ENCODE data around the gene CLDN6.

The CLDN6 gene

DNA sequence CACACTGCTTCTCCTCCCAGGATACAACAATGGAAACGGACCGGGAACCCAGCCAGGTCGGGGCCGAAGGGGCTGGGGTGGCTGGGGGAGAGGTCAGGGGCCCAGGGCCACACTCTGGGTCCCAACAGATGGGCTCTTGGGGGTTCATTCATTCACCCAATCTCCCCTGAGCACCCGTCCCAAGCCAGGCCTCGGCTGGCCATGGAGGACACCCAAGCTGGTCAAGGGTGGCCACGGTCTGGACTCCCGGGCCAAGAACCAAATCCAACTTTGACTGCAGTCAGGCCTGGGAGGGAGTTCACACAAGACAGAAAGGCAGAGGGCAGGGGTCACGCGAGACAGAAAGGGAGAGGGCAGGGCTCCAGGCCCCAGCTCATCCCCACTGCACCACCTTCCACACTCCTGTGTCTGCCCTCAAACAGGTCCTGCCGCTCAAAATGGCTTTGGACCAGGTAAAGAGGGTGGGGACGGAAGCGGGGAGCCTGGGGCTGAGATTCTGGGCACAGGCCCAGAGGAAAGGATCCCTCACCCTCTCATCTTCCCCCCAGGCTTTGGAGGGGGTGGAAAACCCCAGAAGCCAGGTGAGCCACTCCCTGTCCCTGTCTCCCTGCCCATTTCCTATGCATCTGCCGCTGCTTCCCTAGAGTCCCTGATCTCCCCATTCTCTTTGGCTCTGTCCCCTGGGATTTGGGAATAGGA, 25.5 kb downstream of the CLDN6 start:
- Histone ChIP-seq H3K9me3 (ENCODE audit: control insufficient read depth, low read length) (no peaks in the 10 kb centered on the region), H3K27ac (ENCODE audit: low read depth, low read length, severe bottlenecking) (no peak overlapping the region), H3K4me3 (ENCODE audit: extremely low read depth, insufficient read depth, low read length, poor library complexity, severe bottlenecking) (no peak overlapping the region), H3K4me1 (ENCODE audit: control insufficient read depth, insufficient read depth, low read length, poor library complexity, severe bottlenecking) (no peaks in the 10 kb centered on the region), H3K36me3 (ENCODE audit: control insufficient read depth, insufficient read depth, low read length) (no peaks in the 10 kb centered on the region)
- 95 to 96% methylated on average over 6 to 7 of the region's 14 CpGs for WGBS, 2 experiments (ENCODE audit: insufficient coverage in 2 of 2)

DNA sequence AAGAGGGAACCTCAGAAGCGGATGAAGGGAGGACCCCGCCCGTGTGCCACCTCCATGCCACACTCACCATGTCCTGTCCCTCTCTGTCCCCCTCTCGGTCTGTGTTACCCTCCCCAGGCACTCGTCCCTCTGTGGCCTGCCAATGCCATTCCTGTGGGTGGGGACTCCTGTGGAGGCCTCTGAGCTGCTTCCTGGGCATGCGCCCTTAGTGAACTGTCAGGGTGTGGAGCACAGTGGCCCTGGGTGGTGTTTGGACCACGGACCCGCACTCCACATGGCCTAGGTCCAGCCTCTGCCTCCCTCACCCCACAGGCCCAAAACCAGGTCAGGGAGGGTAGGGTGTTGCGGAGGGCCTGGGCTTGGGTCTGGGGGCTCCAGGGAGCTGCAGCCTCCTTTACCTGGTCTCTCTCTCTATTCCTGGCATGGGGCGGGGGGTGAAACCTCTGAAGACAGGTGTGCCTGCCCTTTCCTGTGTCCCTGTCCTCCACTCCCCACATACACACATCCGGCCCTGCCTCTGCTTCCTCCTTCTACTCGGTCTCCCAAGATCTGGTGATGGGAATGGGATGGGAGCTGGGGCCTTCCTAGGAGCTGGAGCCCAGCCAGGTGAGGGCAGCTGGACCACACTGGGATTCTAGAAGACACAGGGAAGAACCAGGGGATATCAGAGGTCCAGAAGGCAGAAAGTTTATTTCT, 26.3 kb downstream of the CLDN6 start:
- Histone ChIP-seq H3K4me3 (ENCODE audit: extremely low read depth, insufficient read depth, low read length, poor library complexity, severe bottlenecking) (no peak overlapping the region), H3K36me3 (ENCODE audit: control insufficient read depth, insufficient read depth, low read length) (no peaks in the 10 kb centered on the region), H3K27ac (ENCODE audit: low read depth, low read length, severe bottlenecking) (no peak overlapping the region), H3K4me1 (ENCODE audit: control insufficient read depth, insufficient read depth, low read length, poor library complexity, severe bottlenecking) (no peaks in the 10 kb centered on the region), H3K9me3 (ENCODE audit: control insufficient read depth, low read length) (no peaks in the 10 kb centered on the region)
- WGBS, 2 experiments (ENCODE audit: insufficient coverage in 2 of 2): 89 to 95% methylated on average over 3 to 8 of the region's 12 CpGs

DNA sequence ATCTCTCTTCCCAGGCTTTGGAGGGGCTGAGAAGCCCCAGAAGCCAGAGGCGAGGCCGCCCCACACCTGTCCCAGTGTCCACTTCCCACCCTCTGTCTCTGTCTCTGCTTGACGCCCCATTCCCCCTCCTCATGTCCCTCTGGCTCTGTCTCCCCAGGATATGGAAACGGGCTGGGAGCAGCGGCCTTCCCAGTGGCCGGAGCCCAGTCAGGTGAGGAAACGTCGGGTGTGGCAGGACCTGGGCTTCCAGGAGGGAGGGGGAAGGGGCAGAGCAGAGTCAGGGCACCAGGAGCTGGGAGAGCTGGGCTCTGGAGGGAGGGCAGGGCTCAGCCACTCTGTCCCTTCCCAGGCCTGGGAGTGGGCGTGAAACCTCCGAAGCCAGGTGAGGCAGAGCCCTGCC, 27.1 kb downstream of the CLDN6 start:
- Histone ChIP-seq H3K9me3 (ENCODE audit: control insufficient read depth, low read length) (no peaks in the 10 kb centered on the region), H3K4me3 (ENCODE audit: extremely low read depth, insufficient read depth, low read length, poor library complexity, severe bottlenecking) (no peak overlapping the region), H3K36me3 (ENCODE audit: control insufficient read depth, insufficient read depth, low read length) (no peaks in the 10 kb centered on the region), H3K4me1 (ENCODE audit: control insufficient read depth, insufficient read depth, low read length, poor library complexity, severe bottlenecking) (no peaks in the 10 kb centered on the region), H3K27ac (ENCODE audit: low read depth, low read length, severe bottlenecking) (no peak overlapping the region)
- 59 to 62% methylated on average over 7 to 8 of the region's 10 CpGs for WGBS, 2 experiments (ENCODE audit: insufficient coverage in 2 of 2)

DNA sequence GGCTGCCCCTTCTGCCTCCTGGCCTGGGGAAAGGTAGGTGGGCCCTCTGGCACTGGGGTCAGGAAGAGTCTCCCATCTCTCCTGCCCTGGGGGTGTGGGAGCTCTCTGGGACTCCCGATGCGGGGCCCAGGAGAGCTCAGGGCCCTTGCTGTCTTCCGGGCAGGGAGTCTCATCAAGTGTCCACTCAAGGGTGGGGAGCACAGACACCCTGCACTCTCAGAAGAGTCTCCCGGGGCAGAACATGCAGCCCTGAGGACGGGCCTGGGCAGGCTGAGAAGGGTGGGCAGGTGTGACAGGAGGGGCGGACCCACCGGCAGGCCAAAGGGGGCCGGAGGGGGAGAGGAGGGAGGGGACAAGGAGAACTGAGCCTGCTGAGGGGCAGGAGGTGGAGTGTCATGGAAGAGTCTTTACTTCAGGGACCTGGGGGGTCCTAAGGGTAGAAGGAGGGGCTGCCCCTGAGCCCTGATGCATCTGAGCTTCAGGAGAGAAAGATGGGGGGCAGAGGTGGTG, 29.3 kb downstream of the CLDN6 start:
- H3K9me3 ChIP-seq (ENCODE audit: control insufficient read depth, low read length): no peaks in the 10 kb centered on the region
- no peaks in the 10 kb centered on the region for H3K36me3 ChIP-seq (ENCODE audit: control insufficient read depth, insufficient read depth, low read length)
- H3K4me3 ChIP-seq (ENCODE audit: extremely low read depth, insufficient read depth, low read length, poor library complexity, severe bottlenecking): no peak overlapping the region
- H3K27ac ChIP-seq (ENCODE audit: low read depth, low read length, severe bottlenecking): no peak overlapping the region
- no peaks in the 10 kb centered on the region for H3K4me1 ChIP-seq (ENCODE audit: control insufficient read depth, insufficient read depth, low read length, poor library complexity, severe bottlenecking)
- WGBS, 2 experiments (ENCODE audit: insufficient coverage in 2 of 2): 58 to 75% methylated on average over 4 to 8 of the region's 8 CpGs

DNA sequence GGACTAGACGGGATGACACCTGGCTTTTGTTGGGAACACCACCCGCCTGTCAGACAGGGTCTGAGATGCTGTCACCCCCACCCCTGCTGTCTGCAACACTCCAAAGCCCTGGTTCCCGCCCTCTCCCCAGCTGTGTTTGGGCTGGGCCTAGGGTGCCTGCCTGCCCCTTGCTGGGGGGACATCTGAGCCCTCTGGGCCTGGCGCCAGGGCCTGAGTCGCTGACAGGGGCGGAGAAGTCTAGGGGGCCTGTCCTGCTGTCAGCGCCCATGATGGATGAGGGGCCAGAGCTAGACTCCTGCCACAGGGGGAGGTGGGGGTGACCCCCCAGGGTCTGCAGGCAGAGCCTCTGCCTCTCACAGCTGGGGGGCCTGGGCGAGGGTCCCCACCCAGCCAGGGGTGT, 30.1 kb downstream of the CLDN6 start:
- H3K27ac ChIP-seq (ENCODE audit: low read depth, low read length, severe bottlenecking): no peak overlapping the region
- H3K4me1 ChIP-seq (ENCODE audit: control insufficient read depth, insufficient read depth, low read length, poor library complexity, severe bottlenecking): no peaks in the 10 kb centered on the region
- H3K9me3 ChIP-seq (ENCODE audit: control insufficient read depth, low read length): no peaks in the 10 kb centered on the region
- no peak overlapping the region for H3K4me3 ChIP-seq (ENCODE audit: extremely low read depth, insufficient read depth, low read length, poor library complexity, severe bottlenecking)
- WGBS, 2 experiments (ENCODE audit: insufficient coverage in 2 of 2): 56 to 57% methylated on average over 5 to 6 of the region's 8 CpGs
- no peaks in the 10 kb centered on the region for H3K36me3 ChIP-seq (ENCODE audit: control insufficient read depth, insufficient read depth, low read length)

DNA sequence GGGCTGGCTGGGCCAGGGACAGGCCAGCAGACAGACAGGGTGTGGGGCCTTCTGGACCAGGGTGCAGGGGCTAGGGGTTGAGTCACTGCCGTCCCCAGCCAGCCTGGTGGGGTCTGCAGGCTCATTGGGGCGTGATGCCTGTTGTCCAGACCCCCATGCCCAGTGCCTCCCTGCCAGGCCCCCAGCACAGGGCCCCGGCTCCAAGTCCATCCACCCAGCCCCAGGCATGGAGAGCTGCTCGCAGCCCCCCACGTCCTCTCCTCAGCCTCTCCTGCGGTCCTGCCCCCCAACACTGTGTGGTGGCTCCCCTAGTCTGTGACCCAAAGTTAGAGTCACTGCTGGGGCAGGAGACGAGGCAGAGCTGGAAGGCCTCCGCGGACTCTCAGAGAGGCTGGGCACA, 30.7 kb downstream of the CLDN6 start:
- Histone ChIP-seq H3K4me1 (ENCODE audit: control insufficient read depth, insufficient read depth, low read length, poor library complexity, severe bottlenecking) (no peaks in the 10 kb centered on the region), H3K27ac (ENCODE audit: low read depth, low read length, severe bottlenecking) (no peak overlapping the region), H3K4me3 (ENCODE audit: extremely low read depth, insufficient read depth, low read length, poor library complexity, severe bottlenecking) (no peak overlapping the region), H3K9me3 (ENCODE audit: control insufficient read depth, low read length) (no peaks in the 10 kb centered on the region), H3K36me3 (ENCODE audit: control insufficient read depth, insufficient read depth, low read length) (no peaks in the 10 kb centered on the region)
- 86 to 94% methylated on average over 4 to 9 of the region's 9 CpGs for WGBS, 2 experiments (ENCODE audit: insufficient coverage in 2 of 2)

DNA sequence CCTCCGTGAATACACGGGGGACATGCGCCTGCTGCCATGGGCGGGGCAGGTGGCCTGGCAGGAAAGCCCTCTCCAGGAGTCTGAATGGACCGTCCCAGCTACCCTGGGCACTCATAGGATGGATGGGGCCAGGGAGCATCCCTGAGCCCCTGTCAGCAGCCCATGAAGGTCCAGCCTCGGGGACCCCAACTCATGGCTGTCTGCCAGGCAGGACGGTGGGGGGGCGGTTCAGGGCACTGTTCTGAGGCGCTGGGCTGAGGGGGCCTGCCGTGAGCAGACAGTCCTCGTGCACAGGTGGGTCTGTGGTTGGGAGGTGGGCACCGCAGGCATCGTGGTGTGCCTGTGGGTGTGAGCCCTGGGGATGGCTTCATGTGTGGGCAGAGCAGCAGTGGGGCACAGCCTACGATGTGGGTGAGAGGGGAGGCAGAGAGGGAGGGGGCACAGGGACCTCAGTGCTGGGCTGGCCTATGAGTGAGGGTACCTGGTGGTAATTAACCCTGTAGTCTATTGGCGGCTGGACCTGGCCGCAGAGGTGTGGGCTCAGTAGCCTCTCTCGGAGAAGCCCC, 31.3 kb downstream of the CLDN6 start:
- 87 to 94% methylated on average over 15 to 17 of the region's 17 CpGs for WGBS, 2 experiments (ENCODE audit: insufficient coverage in 2 of 2)
- no peak overlapping the region for H3K27ac ChIP-seq (ENCODE audit: low read depth, low read length, severe bottlenecking)
- H3K9me3 ChIP-seq (ENCODE audit: control insufficient read depth, low read length): no peaks in the 10 kb centered on the region
- no peak overlapping the region for H3K4me3 ChIP-seq (ENCODE audit: extremely low read depth, insufficient read depth, low read length, poor library complexity, severe bottlenecking)
- H3K4me1 ChIP-seq (ENCODE audit: control insufficient read depth, insufficient read depth, low read length, poor library complexity, severe bottlenecking): peaks cover 5% of the 10 kb centered on the region
- H3K36me3 ChIP-seq (ENCODE audit: control insufficient read depth, insufficient read depth, low read length): no peaks in the 10 kb centered on the region

DNA sequence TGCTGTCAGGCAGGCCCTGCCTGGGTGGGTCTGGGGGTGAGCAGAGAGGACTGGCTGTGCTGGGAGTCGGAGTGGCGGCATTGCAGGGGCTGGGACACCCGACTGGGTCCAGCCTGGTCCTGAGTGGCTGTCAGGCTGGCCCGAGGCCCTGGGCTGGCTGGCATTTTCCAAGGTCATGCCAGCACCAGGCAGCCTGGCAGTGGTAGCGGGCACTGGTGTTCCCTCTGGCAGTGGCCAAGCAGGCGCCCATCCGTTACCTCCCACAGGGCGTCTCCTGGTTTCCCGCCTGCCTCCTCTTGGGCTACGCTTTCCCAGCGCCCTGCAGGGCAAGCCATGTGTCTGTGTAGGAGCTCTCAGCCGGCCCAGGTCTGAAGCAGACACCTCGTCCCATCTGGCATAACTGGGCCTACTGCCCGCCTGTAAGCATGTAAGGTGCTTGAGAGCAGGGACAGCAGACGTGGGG, 32.1 kb downstream of the CLDN6 start:
- no peak overlapping the region for H3K27ac ChIP-seq (ENCODE audit: low read depth, low read length, severe bottlenecking)
- peaks cover 13% of the 10 kb centered on the region for H3K4me1 ChIP-seq (ENCODE audit: control insufficient read depth, insufficient read depth, low read length, poor library complexity, severe bottlenecking)
- H3K36me3 ChIP-seq (ENCODE audit: control insufficient read depth, insufficient read depth, low read length): no peaks in the 10 kb centered on the region
- WGBS, 2 experiments (ENCODE audit: insufficient coverage in 2 of 2): 95 to 98% methylated on average over 13 to 15 of the region's 15 CpGs
- H3K4me3 ChIP-seq (ENCODE audit: extremely low read depth, insufficient read depth, low read length, poor library complexity, severe bottlenecking): no peak overlapping the region
- H3K9me3 ChIP-seq (ENCODE audit: control insufficient read depth, low read length): no peaks in the 10 kb centered on the region

DNA sequence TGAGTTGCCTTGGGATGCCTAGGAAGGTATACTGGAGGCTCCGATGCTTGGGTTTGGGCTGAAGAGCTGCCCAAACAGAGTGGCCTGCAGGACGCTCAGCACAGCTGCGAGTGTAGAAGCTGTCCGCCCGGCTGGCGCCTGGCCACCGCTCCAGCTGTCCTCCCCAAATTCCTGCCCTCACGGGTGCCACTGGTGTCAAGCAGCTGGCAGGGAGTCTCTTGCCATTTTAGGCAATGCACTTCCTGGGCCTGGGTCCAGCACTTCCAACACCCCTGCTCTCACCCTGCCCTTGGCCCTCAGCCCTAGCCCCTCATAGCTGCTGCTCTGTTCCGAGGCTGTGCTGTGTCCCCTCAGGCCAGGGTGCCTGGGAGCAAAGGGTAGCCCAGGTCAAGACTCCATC, 32.5 kb downstream of the CLDN6 start:
- Histone ChIP-seq H3K27ac (ENCODE audit: low read depth, low read length, severe bottlenecking) (no peak overlapping the region), H3K9me3 (ENCODE audit: control insufficient read depth, low read length) (no peaks in the 10 kb centered on the region), H3K4me1 (ENCODE audit: control insufficient read depth, insufficient read depth, low read length, poor library complexity, severe bottlenecking) (peaks cover 14% of the 10 kb centered on the region), H3K4me3 (ENCODE audit: extremely low read depth, insufficient read depth, low read length, poor library complexity, severe bottlenecking) (no peak overlapping the region), H3K36me3 (ENCODE audit: control insufficient read depth, insufficient read depth, low read length) (no peaks in the 10 kb centered on the region)
- WGBS, 2 experiments (ENCODE audit: insufficient coverage in 2 of 2): 97 to 98% methylated on average over 6 to 9 of the region's 9 CpGs

DNA sequence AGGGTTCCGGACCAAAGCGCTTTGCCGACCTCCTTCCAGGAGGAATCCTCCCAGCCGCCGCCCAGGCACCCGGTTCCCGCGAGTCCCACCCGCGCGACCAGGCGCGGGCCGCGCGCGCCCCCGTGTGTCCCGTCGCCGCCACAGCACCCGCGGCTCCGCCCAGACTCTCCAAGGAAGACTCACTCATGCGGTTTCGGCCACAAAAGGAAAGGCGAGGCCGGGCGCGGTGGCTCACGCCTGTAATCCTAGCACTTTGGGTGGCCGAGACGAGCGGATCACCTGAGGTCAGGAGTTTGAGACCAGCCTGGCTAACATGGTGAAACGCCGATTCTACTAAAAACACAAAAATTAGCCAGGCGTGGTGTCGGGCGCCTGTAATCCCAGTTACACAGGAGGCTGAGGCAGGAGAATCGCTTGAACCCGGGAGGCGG, 34.3 kb downstream of the CLDN6 start:
- peaks cover 14% of the 10 kb centered on the region for H3K4me1 ChIP-seq (ENCODE audit: control insufficient read depth, insufficient read depth, low read length, poor library complexity, severe bottlenecking)
- H3K36me3 ChIP-seq (ENCODE audit: control insufficient read depth, insufficient read depth, low read length): no peaks in the 10 kb centered on the region
- WGBS, 2 experiments (ENCODE audit: insufficient coverage in 2 of 2): 18 to 19% methylated on average over 36 to 39 of the region's 42 CpGs
- no peak overlapping the region for H3K27ac ChIP-seq (ENCODE audit: low read depth, low read length, severe bottlenecking)
- H3K4me3 ChIP-seq (ENCODE audit: extremely low read depth, insufficient read depth, low read length, poor library complexity, severe bottlenecking): no peak overlapping the region
- H3K9me3 ChIP-seq (ENCODE audit: control insufficient read depth, low read length): no peaks in the 10 kb centered on the region

Data from mesodermal cell (in vitro differentiated cells).